Progenitor cell of endocrine pancreas (in vitro differentiated cells): ENCODE measurements around the gene SF3B6. TPM values are rescaled to one million over a fixed set of nuclear protein-coding genes. Genes with fewer than 3 reads are reported as not detected.
A peak's percentile ranks its signal among the peaks of the same experiment; 100 is the strongest.

Experiments used
- DNase-seq: peaks from one replicate; pipeline ENCODE4 v3.0.0; 2021; ENCODE audit warnings: low spot score; ENCODE audit not compliant: unreplicated experiment
- H3K27ac Mint-ChIP-seq: 2 replicates; pipeline ENCODE4 v1.8.0; 2021; ENCODE audit warnings: mild to moderate bottlenecking, moderate library complexity, mixed read lengths
- H3K27me3 Mint-ChIP-seq: 2 replicates; pipeline ENCODE4 v1.8.0; 2021; ENCODE audit warnings: mixed read lengths
- H3K36me3 Mint-ChIP-seq: 2 replicates; pipeline ENCODE4 v1.8.0; 2022; ENCODE audit warnings: mixed read lengths; ENCODE audit not compliant: insufficient read depth
- H3K4me1 Mint-ChIP-seq: 2 replicates; pipeline ENCODE4 v1.8.0; 2021; ENCODE audit warnings: low read depth, mixed read lengths
- H3K4me3 Mint-ChIP-seq: 2 replicates; pipeline ENCODE4 v1.8.0; 2021; ENCODE audit warnings: low read depth, mild to moderate bottlenecking, moderate library complexity, mixed read lengths
- H3K9me3 Mint-ChIP-seq: 2 replicates; pipeline ENCODE4 v1.8.0; 2021; ENCODE audit warnings: low read depth, mixed read lengths
- CTCF ChIP-seq: fragments of 200-600 bp; sonication (generic); IDR thresholded peaks from one replicate; pipeline ENCODE4 v1.5.0; 2021; ENCODE audit warnings: antibody characterized with exemption, mild to moderate bottlenecking; ENCODE audit not compliant: unreplicated experiment
- total RNA-seq: library from RNA; stranded (reverse); gene quantifications from 2 replicates; pipeline ENCODE4 v1.2.1, GENCODE V29; 2021

Gene SF3B6
- total RNA-seq, 1 donor from 2014 or later, result 101 TPM

- Mint-ChIP-seq H3K36me3 (peaks cover 7% of the 10 kb centered on the region), H3K27ac (no peak overlapping the region), H3K9me3 (no peaks in the 10 kb centered on the region), H3K27me3 (no peaks in the 10 kb centered on the region), H3K4me1 (no peaks in the 10 kb centered on the region), H3K4me3 (no peak overlapping the region)
- TF ChIP-seq CTCF, result no peak
- no peak for DNase-seq
Observed at GRCh38 chr2:24024996-24025663, 51.0 kb downstream of the SF3B6 start.

GRCh38 chr2:24024018-24024417 is 52.1 kb downstream of the SF3B6 start:
- H3K4me3 Mint-ChIP-seq, result no peak overlapping the region
- no peaks in the 10 kb centered on the region for H3K27me3 Mint-ChIP-seq
- H3K9me3 Mint-ChIP-seq, result no peaks in the 10 kb centered on the region
- peak; percentile 39 for TF ChIP-seq CTCF
- H3K4me1 Mint-ChIP-seq, result no peaks in the 10 kb centered on the region
- peaks cover 6% of the 10 kb centered on the region for H3K36me3 Mint-ChIP-seq
- no peak overlapping the region for H3K27ac Mint-ChIP-seq
- no peak for DNase-seq

- Mint-ChIP-seq H3K9me3 (no peaks in the 10 kb centered on the region), H3K27ac (no peak overlapping the region), H3K27me3 (no peaks in the 10 kb centered on the region), H3K36me3 (peaks cover 4% of the 10 kb centered on the region), H3K4me1 (no peaks in the 10 kb centered on the region), H3K4me3 (no peak overlapping the region)
- no peak for TF ChIP-seq CTCF
- DNase-seq, result no peak
Observed at GRCh38 chr2:24022975-24023575, 53.1 kb downstream of the SF3B6 start.

- TF ChIP-seq CTCF, result no peak
- Mint-ChIP-seq H3K4me1 (no peaks in the 10 kb centered on the region), H3K27me3 (no peaks in the 10 kb centered on the region)
Observed at GRCh38 chr2:24022324-24022974, 53.7 kb downstream of the SF3B6 start.

GRCh38 chr2:24021122-24021998 is 54.8 kb downstream of the SF3B6 start:
- Mint-ChIP-seq H3K27ac (no peak overlapping the region), H3K36me3 (peaks cover 2% of the 10 kb centered on the region), H3K4me1 (no peaks in the 10 kb centered on the region), H3K27me3 (no peaks in the 10 kb centered on the region), H3K9me3 (no peaks in the 10 kb centered on the region), H3K4me3 (no peak overlapping the region)
- TF ChIP-seq CTCF, result peak; percentile 39
- DNase-seq, result no peak

More at GRCh38 chr2:24022324-24022974, 53.7 kb downstream of the SF3B6 start:
- H3K9me3 Mint-ChIP-seq, result no peaks in the 10 kb centered on the region
- peaks cover 3% of the 10 kb centered on the region for H3K36me3 Mint-ChIP-seq
- no peak overlapping the region for H3K4me3 Mint-ChIP-seq
- no peak overlapping the region for H3K27ac Mint-ChIP-seq
- no peak for DNase-seq
